ENCODE measurements around the gene PSKH1.

The PSKH1 gene

GRCh38 chr16:67865318-67865717 is 27.7 kb upstream of the PSKH1 start:
- DNase-seq (ENCODE audit: low read depth), result no peak

- DNase-seq (ENCODE audit: low read depth), result no peak
These were observed 24.8 kb upstream of the PSKH1 start for GRCh38 chr16:67868290-67868689.

GRCh38 chr16:67869653-67870052 is 23.4 kb upstream of the PSKH1 start:
- DNase-seq (ENCODE audit: low read depth), result no peak

GRCh38 chr16:67871256-67871655 is 21.8 kb upstream of the PSKH1 start:
- DNase-seq (ENCODE audit: low read depth), result no peak

GRCh38 chr16:67872131-67872630 is 20.9 kb upstream of the PSKH1 start:
- DNase-seq (ENCODE audit: low read depth), result no peak

- peak; percentile 75 for DNase-seq (ENCODE audit: low read depth)
These were observed 20.2 kb upstream of the PSKH1 start, which contains the start of gene EDC4 for GRCh38 chr16:67872631-67873434. TSS of gene EDC4 (plus strand) at chr16:67873052. CDS start at chr16:67873262, 210 bp downstream.

- no peak for DNase-seq (ENCODE audit: low read depth)
These were observed 19.4 kb upstream of the PSKH1 start for GRCh38 chr16:67873435-67874370.

GRCh38 chr16:67874372-67874771 is 18.7 kb upstream of the PSKH1 start:
- DNase-seq (ENCODE audit: low read depth), result no peak

GRCh38 chr16:67877064-67877463 is 16.0 kb upstream of the PSKH1 start:
- DNase-seq (ENCODE audit: low read depth), result no peak

- no peak for DNase-seq (ENCODE audit: low read depth)
These were observed 14.8 kb upstream of the PSKH1 start for GRCh38 chr16:67878232-67878631.

GRCh38 chr16:67878846-67879245 is 14.2 kb upstream of the PSKH1 start:
- no peak for DNase-seq (ENCODE audit: low read depth)

- no peak for DNase-seq (ENCODE audit: low read depth)
These were observed 13.6 kb upstream of the PSKH1 start for GRCh38 chr16:67879462-67879861.

- DNase-seq (ENCODE audit: low read depth), result no peak
These were observed 13.1 kb upstream of the PSKH1 start for GRCh38 chr16:67879936-67880335.

GRCh38 chr16:67880584-67880983 is 12.5 kb upstream of the PSKH1 start:
- no peak for DNase-seq (ENCODE audit: low read depth)

- DNase-seq (ENCODE audit: low read depth), result no peak
These were observed 11.4 kb upstream of the PSKH1 start for GRCh38 chr16:67881621-67882161.

GRCh38 chr16:67882374-67883145 is 10.5 kb upstream of the PSKH1 start:
- DNase-seq (ENCODE audit: low read depth), result no peak

- DNase-seq (ENCODE audit: low read depth), result no peak
These were observed 9.7 kb upstream of the PSKH1 start for GRCh38 chr16:67883146-67883871.

- peak; percentile 67 for DNase-seq (ENCODE audit: low read depth)
These were observed 9.2 kb upstream of the PSKH1 start for GRCh38 chr16:67883872-67884261.

GRCh38 chr16:67884684-67885083 is 8.4 kb upstream of the PSKH1 start, which contains the start of gene NRN1L:
TSS of gene NRN1L (plus strand) at chr16:67884885. CDS start at chr16:67884904, 19 bp downstream.
- DNase-seq (ENCODE audit: low read depth), result no peak

GRCh38 chr16:67885545-67885944 is 7.5 kb upstream of the PSKH1 start:
- no peak for DNase-seq (ENCODE audit: low read depth)

GRCh38 chr16:67885976-67886375 is 7.1 kb upstream of the PSKH1 start:
- no peak for DNase-seq (ENCODE audit: low read depth)

Measured in T follicular helper cell (primary cell).